HFF-Myc (cell line): Measurements from ENCODE around the gene MBTPS1.
A peak's percentile ranks its signal among the peaks of the same experiment; 100 is the strongest.

Experiments used
- DNase-seq: peaks from one replicate; pipeline ENCODE4 v3.0.0-alpha.2; 2011; ENCODE audit warnings: low read depth; ENCODE audit errors: extremely low read depth
- H3K4me3 ChIP-seq: replicated peaks from 2 replicates; pipeline ENCODE4 v1.5.1; 2011; ENCODE audit warnings: low read depth, mild to moderate bottlenecking, control low read depth, low read length
- TF ChIP-seq, protein P1 (sequence below): IDR thresholded peaks from 2 replicates; pipeline ENCODE4 v1.5.1; 2012; ENCODE audit warnings: mild to moderate bottlenecking, low read depth, low read length, control low read depth; ENCODE audit errors: missing control alignments

Gene MBTPS1

DNA sequence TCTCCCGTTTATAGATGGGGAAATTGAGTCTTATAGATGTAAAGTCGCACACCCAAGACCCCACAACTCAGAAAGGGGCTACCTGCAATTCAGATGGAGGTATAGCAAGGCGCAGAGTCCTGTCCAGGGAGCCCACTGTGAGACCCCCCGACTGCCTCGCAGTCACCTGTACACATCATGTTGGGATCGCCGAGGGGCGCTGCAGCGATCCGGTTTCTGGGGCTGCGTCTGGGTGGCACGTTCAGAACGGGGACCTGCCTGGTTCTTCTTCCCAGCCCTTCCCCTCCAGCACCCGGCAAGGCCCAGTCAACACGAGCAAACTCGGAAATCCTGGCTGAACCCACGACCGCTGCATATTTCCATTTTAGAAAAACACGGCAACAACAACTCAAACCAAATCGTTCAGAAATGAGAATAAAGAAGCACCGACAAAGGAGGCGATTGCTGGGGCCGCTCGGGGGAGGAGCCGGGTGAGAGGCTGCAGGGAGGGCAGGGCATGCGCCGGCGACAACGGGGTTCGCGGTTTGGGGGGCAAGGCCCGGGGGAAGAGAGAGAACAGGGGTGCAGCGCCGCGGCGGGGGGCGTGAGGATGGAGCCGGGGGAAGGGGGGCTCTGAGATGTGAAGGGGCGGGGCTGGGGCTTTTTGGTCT, 27.6 kb upstream of the MBTPS1 start:
- TF ChIP-seq, protein P1, sequence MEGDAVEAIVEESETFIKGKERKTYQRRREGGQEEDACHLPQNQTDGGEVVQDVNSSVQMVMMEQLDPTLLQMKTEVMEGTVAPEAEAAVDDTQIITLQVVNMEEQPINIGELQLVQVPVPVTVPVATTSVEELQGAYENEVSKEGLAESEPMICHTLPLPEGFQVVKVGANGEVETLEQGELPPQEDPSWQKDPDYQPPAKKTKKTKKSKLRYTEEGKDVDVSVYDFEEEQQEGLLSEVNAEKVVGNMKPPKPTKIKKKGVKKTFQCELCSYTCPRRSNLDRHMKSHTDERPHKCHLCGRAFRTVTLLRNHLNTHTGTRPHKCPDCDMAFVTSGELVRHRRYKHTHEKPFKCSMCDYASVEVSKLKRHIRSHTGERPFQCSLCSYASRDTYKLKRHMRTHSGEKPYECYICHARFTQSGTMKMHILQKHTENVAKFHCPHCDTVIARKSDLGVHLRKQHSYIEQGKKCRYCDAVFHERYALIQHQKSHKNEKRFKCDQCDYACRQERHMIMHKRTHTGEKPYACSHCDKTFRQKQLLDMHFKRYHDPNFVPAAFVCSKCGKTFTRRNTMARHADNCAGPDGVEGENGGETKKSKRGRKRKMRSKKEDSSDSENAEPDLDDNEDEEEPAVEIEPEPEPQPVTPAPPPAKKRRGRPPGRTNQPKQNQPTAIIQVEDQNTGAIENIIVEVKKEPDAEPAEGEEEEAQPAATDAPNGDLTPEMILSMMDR = no peak
- peak overlapping the region; percentile 74 for H3K4me3 ChIP-seq
- no peak for DNase-seq

DNA sequence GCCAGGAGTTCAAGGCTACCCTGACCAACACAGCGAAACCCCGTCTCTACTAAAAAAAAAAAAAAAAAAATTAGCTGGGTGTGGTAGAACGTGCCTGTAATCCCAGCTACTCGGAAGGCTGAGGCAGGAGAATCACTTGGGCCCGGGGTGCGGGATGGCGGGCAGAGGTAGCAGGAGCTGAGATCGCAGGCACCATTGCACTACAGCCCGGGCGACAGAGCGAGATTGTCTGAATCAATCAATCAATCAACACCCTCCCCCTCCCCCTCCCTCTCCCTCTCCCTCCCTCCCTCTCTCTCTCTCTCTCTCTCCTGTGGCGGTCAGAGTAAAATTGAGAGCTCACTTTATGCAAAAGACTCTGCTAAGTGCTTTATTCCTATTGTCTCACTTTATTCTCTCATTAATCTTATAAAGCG, 27.1 kb upstream of the MBTPS1 start:
- TF ChIP-seq, protein P1 = no peak
- DNase-seq = no peak
- H3K4me3 ChIP-seq = peak overlapping the region; percentile 74

DNA sequence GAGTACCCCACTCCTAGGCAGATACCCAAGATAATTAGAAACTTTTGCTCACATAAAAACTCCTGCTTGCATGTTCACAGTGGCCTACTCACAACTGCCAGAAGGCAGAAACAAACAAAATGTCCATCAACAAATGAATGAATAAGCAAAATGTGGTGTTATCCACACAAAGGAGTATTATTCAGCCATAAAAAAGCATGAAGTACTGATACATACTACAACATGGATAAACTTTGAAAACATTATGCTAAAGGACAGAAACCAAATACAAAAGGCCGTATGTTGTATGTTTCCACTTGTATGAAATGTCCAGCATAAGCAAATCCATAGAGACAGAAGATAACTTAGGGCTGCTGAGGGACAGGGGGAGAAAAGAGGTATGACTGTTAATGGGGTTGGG, 26.3 kb upstream of the MBTPS1 start:
- TF ChIP-seq, protein P1 = no peak
- no peak overlapping the region for H3K4me3 ChIP-seq
- no peak for DNase-seq

DNA sequence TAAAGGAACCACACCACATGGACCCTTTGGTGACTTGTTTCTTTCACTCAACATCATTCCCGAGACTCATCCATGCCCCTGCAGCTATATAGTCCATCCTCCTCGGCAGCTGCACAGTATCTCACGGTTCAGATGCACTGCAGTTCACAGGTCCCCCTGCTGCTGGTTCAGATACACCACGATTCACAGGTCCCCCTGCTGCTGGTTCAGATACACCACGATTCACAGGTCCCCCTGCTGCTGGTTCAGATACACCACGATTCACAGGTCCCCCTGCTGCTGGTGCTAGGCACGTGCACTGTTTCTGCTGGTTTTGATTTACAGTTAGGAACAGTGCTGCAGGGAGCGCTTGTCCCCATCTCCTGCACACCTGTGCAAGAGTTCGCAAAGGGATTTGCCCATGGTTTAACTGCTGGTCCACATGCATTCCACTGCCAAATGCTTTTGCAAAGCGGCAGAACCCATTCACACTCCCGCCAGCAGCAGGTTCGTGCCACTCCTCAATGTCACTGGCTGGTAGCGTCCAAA, 24.5 kb upstream of the MBTPS1 start:
- no peak overlapping the region for H3K4me3 ChIP-seq
- no peak for DNase-seq
- TF ChIP-seq, protein P1 = peak; percentile 9

DNA sequence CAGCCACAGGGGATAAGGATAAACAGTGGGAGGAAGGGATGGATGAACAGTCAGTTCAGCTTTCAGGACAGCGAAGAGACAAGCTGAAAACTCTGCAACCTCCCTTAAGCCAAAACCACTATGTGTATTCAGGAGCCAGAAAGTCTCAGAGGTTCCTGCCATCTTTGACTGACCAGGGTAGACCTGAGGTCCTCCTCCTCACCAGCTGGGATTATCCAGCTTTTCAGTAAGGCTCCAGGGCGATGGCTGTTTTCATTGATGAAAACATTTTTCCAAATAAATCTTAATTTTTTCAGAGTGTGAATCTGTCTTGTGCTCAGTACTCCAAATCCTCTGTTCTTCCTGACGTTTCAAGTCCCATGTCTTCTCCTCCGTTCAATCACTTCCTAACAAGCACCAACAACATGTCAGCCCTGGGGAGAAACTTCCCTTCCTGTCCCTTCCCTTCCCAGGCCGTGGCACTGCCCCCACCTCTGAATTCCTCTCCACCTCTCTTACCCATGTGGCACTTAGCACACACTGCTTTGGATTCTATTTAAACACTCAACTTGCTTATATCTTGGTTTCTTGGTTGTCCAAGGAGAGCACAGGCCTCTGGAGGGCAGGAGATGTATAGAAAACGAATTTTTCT, 23.0 kb upstream of the MBTPS1 start:
- TF ChIP-seq, protein P1 = no peak
- H3K4me3 ChIP-seq = no peak overlapping the region
- no peak for DNase-seq

DNA sequence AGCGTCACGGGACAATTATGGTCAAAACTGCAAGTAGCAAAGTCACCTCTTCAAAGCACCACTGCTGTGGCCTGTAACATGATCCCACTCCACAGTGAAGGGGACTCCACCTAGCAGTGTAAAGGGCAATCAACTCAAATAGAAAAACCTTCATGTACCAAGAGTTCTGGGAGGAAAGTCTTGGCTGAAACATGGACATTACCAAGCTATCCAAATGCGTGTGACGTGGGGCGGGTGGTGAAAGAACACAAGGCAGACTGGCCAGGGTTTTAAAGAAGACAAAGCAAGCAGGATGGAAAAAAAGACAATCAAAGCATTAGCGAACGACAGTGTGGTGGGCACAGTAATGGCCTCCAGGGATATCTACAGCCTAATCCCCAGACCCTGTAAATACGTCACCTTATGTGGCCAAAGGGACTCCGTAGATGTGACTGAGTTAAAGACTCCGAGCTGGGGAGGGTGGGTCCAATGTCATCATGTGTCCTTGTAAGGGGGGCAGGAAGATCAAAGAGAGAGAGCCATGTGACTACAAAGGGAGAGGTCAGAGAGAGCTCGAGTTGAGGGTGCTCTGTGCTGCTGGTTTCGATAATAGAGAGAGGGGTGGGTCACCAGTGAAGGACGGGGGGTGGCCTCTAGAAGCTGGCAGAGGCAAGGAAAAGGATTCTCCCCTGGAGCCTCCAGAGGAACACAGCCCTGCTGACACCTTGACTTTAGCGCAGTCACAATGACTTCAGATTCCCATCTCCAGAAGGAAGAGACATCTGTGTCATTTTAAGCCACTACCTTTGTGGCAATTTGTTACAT, 22.3 kb upstream of the MBTPS1 start:
- H3K4me3 ChIP-seq = no peak overlapping the region
- DNase-seq = no peak
- TF ChIP-seq, protein P1 = no peak
